Activated naive CD4-positive, alpha-beta T cell treated with anti-CD3 and anti-CD28 coated beads, Interleukin-2, amount 50 U/mL, for 16 hours (primary cell): ENCODE results near the gene ZKSCAN1.
A peak's percentile ranks its signal among the peaks of the same experiment; 100 is the strongest.
"Not testable (repeated sequence)": the region's sequence is repeated elsewhere in the genome, so short reads cannot be mapped to it uniquely, and the experiment has no call there.

Source experiments
- DNase-seq: peaks from one replicate; pipeline ENCODE4 v3.0.0-alpha.2; 2020

Gene ZKSCAN1

GRCh38 chr7:100003711-100004661, 11.4 kb upstream of the ZKSCAN1 start:
- DNase-seq, result no peak

GRCh38 chr7:100007887-100008286, 7.5 kb upstream of the ZKSCAN1 start:
- DNase-seq, result no peak

- no peak for DNase-seq
Measured at GRCh38 chr7:100008525-100008924, 6.9 kb upstream of the ZKSCAN1 start.

GRCh38 chr7:100009952-100010351, 5.4 kb upstream of the ZKSCAN1 start:
- not testable (repeated sequence) for DNase-seq

GRCh38 chr7:100010901-100011300, 4.5 kb upstream of the ZKSCAN1 start:
- DNase-seq, result no peak

- DNase-seq, result no peak
Measured at GRCh38 chr7:100011516-100011915, 3.9 kb upstream of the ZKSCAN1 start.

- DNase-seq, result not testable (repeated sequence)
Measured at GRCh38 chr7:100012385-100013327, 2.7 kb upstream of the ZKSCAN1 start.

GRCh38 chr7:100013328-100013676, 2.1 kb upstream of the ZKSCAN1 start:
- DNase-seq, result peak; percentile 58

- no peak for DNase-seq
Measured at GRCh38 chr7:100016215-100016901, 962 bp downstream of the ZKSCAN1 start.

- DNase-seq, result no peak
Measured at GRCh38 chr7:100017300-100017699, 1.9 kb downstream of the ZKSCAN1 start.

- no peak for DNase-seq
Measured at GRCh38 chr7:100017875-100018274, 2.5 kb downstream of the ZKSCAN1 start.

GRCh38 chr7:100019908-100020307, 4.5 kb downstream of the ZKSCAN1 start:
- no peak for DNase-seq

- DNase-seq, result no peak
Measured at GRCh38 chr7:100021297-100021696, 5.9 kb downstream of the ZKSCAN1 start.

- DNase-seq, result no peak
Measured at GRCh38 chr7:100022621-100023020, 7.2 kb downstream of the ZKSCAN1 start.

- DNase-seq, result no peak
Measured at GRCh38 chr7:100023526-100023925, 8.1 kb downstream of the ZKSCAN1 start.

GRCh38 chr7:100024020-100024619, 8.7 kb downstream of the ZKSCAN1 start:
- DNase-seq, result no peak

- no peak for DNase-seq
Measured at GRCh38 chr7:100027197-100027596, 11.8 kb downstream of the ZKSCAN1 start.

GRCh38 chr7:100029596-100029995, 14.2 kb downstream of the ZKSCAN1 start:
- no peak for DNase-seq

GRCh38 chr7:100033526-100033925, 18.1 kb downstream of the ZKSCAN1 start:
- DNase-seq, result no peak

- no peak for DNase-seq
Measured at GRCh38 chr7:100034871-100035510, 19.6 kb downstream of the ZKSCAN1 start.

GRCh38 chr7:100035876-100036275, 20.5 kb downstream of the ZKSCAN1 start:
- no peak for DNase-seq

GRCh38 chr7:100038326-100038725, 22.9 kb downstream of the ZKSCAN1 start:
- no peak for DNase-seq
